DND-41 (cell line): Measurements from ENCODE around the gene SIRT7.

Experiments used
- ATAC-seq: fragments of 200-7000 bp; cut with Tn5 transposase; 3 replicates; pipeline ENCODE4 v1.9.1; 2021; ENCODE audit warnings: low read depth; ENCODE audit not compliant: insufficient read depth
- DNase-seq: peaks from one replicate; pipeline ENCODE4 v3.0.0-alpha.2; 2020
- H2AFZ ChIP-seq: 2 replicates; pipeline ENCODE4 v1.6.0; 2012; ENCODE audit warnings: low read depth, low read length
- H3K27ac ChIP-seq: 2 replicates; pipeline ENCODE4 v1.5.1; 2012; ENCODE audit warnings: low read length, inconsistent platforms
- H3K27me3 ChIP-seq: fragments of 200-600 bp; sonication (generic); 2 replicates; pipeline ENCODE4 v1.6.0; 2012; ENCODE audit warnings: low read length, mild to moderate bottlenecking, inconsistent platforms; ENCODE audit not compliant: insufficient read depth, poor library complexity
- H3K36me3 ChIP-seq: 2 replicates; pipeline ENCODE4 v1.5.1; 2012; ENCODE audit warnings: low read length, inconsistent platforms; ENCODE audit not compliant: insufficient read depth
- H3K4me1 ChIP-seq: 2 replicates; pipeline ENCODE4 v1.5.1; 2012; ENCODE audit warnings: mild to moderate bottlenecking, low read length; ENCODE audit not compliant: insufficient read depth
- H3K4me2 ChIP-seq: 2 replicates; pipeline ENCODE4 v1.6.0; 2012; ENCODE audit warnings: mild to moderate bottlenecking, moderate library complexity, low read length, inconsistent platforms; ENCODE audit not compliant: insufficient read depth
- H3K4me3 ChIP-seq, 2 experiments: fragments of 200-600 bp in 1 of 2; shearing (Covaris generic) in 1 of 2; 2 replicates each; pipeline ENCODE4 v1.5.1; 2012 to 2016; ENCODE audit warnings: inconsistent platforms in 2 of 2, low read length in 2 of 2, mild to moderate bottlenecking in 2 of 2, low read depth in 1 of 2, moderate library complexity in 1 of 2
- H3K79me2 ChIP-seq: 2 replicates; pipeline ENCODE4 v1.6.0; 2012; ENCODE audit warnings: low read length, inconsistent platforms; ENCODE audit not compliant: insufficient read depth
- H3K9ac ChIP-seq: 2 replicates; pipeline ENCODE4 v1.6.0; 2012; ENCODE audit warnings: low read depth, mild to moderate bottlenecking, inconsistent platforms, low read length, moderate library complexity
- H3K9me3 ChIP-seq: 2 replicates; pipeline ENCODE4 v1.5.1; 2012; ENCODE audit warnings: low read length, moderate library complexity, mild to moderate bottlenecking, inconsistent platforms; ENCODE audit not compliant: insufficient read depth, severe bottlenecking
- H4K20me1 ChIP-seq: 2 replicates; pipeline ENCODE4 v1.6.0; 2012; ENCODE audit warnings: low read length; ENCODE audit not compliant: insufficient read depth
- CTCF ChIP-seq: IDR thresholded peaks from 2 replicates; pipeline ENCODE4 v1.5.1; 2012; ENCODE audit warnings: borderline replicate concordance, low read length, moderate library complexity, mild to moderate bottlenecking; ENCODE audit not compliant: poor library complexity, severe bottlenecking; ENCODE audit errors: extremely low read depth
- EZH2 ChIP-seq: IDR thresholded peaks from 3 replicates; pipeline ENCODE4 v1.6.1; 2012; ENCODE audit warnings: borderline replicate concordance, low read depth, mild to moderate bottlenecking, moderate library complexity, low read length, inconsistent platforms; ENCODE audit not compliant: severe bottlenecking

SIRT7 gene

GRCh38 chr17:81927653-81928543 is 9.9 kb upstream of the SIRT7 start, which contains the start of gene MAFG:
Gene MAFG, minus strand, starts transcription at chr17:81927735. Its CDS starts 4,550 bp downstream, at chr17:81923185.
- Histone ChIP-seq H3K4me2 (peak within 1 kb of the TSS; percentile 90), H4K20me1 (peaks cover 37% of the 10 kb centered on the region), H3K27ac (peak within 1 kb of the TSS; percentile 72), H2AFZ (peak within 1 kb of the TSS; percentile 97), H3K9ac (peak within 1 kb of the TSS; percentile 88), H3K27me3 (no peaks in the 10 kb centered on the region), H3K4me1 (peaks cover 47% of the 10 kb centered on the region), H3K4me3 (peak within 1 kb of the TSS; percentile 75 to 90), H3K9me3 (no peaks in the 10 kb centered on the region), H3K79me2 (peaks cover 46% of the 10 kb centered on the region), H3K36me3 (peaks cover 5% of the 10 kb centered on the region; the same call in 1 of the 2 replicates)
- peak; percentile 91 for DNase-seq
- no peak for TF ChIP-seq EZH2
- TF ChIP-seq CTCF = peak; percentile 75
- ATAC-seq = peak; percentile 81

GRCh38 chr17:81927152-81927652 is 9.2 kb upstream of the SIRT7 start:
- no peak for DNase-seq
- H3K4me2 ChIP-seq = peak overlapping the region; percentile 90
- H3K4me1 ChIP-seq = peaks cover 47% of the 10 kb centered on the region
- ATAC-seq = peak; percentile 1; the same call in 1 of the 3 replicates
- peaks cover 12% of the 10 kb centered on the region for H3K36me3 ChIP-seq
- TF ChIP-seq CTCF (peak; percentile 26), EZH2 (no peak)
- peak overlapping the region; percentile 72 for H3K27ac ChIP-seq
- H3K4me3 ChIP-seq = peak overlapping the region; percentile 75 to 90; a peak in 3 of 4 replicates
- 0 out of 2 replicates have a peak overlapping the region, but pooled peaks have one; percentile 30 for H2AFZ ChIP-seq
- peak overlapping the region; percentile 88 for H3K9ac ChIP-seq
- H3K79me2 ChIP-seq = peaks cover 53% of the 10 kb centered on the region
- no peaks in the 10 kb centered on the region for H3K9me3 ChIP-seq
- peaks cover 43% of the 10 kb centered on the region for H4K20me1 ChIP-seq
- no peaks in the 10 kb centered on the region for H3K27me3 ChIP-seq

GRCh38 chr17:81926451-81927151 is 8.6 kb upstream of the SIRT7 start:
- H3K36me3 ChIP-seq = peaks cover 17% of the 10 kb centered on the region
- peaks cover 59% of the 10 kb centered on the region for H3K79me2 ChIP-seq
- no peaks in the 10 kb centered on the region for H3K27me3 ChIP-seq
- peak overlapping the region; percentile 72 for H3K27ac ChIP-seq
- H3K4me3 ChIP-seq = peak overlapping the region; percentile 75 to 90; a peak in 3 of 4 replicates
- peak overlapping the region; percentile 88 for H3K9ac ChIP-seq
- H3K4me2 ChIP-seq = peak overlapping the region; percentile 74
- 0 out of 2 replicates have a peak overlapping the region, but pooled peaks have one; percentile 30 for H2AFZ ChIP-seq
- TF ChIP-seq CTCF (no peak), EZH2 (no peak)
- ATAC-seq (peak; percentile 33), DNase-seq (peak; percentile 57)
- H3K9me3 ChIP-seq = no peaks in the 10 kb centered on the region
- peaks cover 49% of the 10 kb centered on the region for H4K20me1 ChIP-seq
- H3K4me1 ChIP-seq = peaks cover 47% of the 10 kb centered on the region
